IMR-90 (cell line): Measurements from ENCODE around the gene C6. TPM values are rescaled to one million over a fixed set of nuclear protein-coding genes. Genes with fewer than 3 reads are reported as not detected.

Experiments
- ATAC-seq: fragments of 200-7000 bp; cut with Tn5 transposase; 2 replicates; pipeline ENCODE4 v1.9.1; 2020; ENCODE audit warnings: low read depth, mild to moderate bottlenecking, moderate library complexity
- BruUV-seq: library from RNA; stranded (reverse); fragments of 400-500 nt; replicated peaks from 2 replicates; lab custom pipeline; 2021; lab: Mats Ljungman, UMichigan
- CTCF ChIA-PET: fragments of 300-600 bp; formaldehyde crosslinking; extraction: SDS; loops from one replicate; lab custom pipeline; 2021; ENCODE audit warnings: antibody characterized with exemption; lab: Yijun Ruan, JAX
- POLR2A ChIA-PET: fragments of 300-600 bp; sonication (Branson Sonifier 250); formaldehyde crosslinking; loops from one replicate; lab custom pipeline; 2022; ENCODE audit warnings: antibody characterized with exemption; ENCODE audit not compliant: unreplicated experiment; lab: Charles Lee
- DNase-seq: peaks from one replicate; pipeline ENCODE4 v3.0.0; 2013
- H2AFZ ChIP-seq: replicated peaks from 2 replicates; pipeline ENCODE3; 2013; ENCODE audit warnings: low read length, mild to moderate bottlenecking; ENCODE audit not compliant: poor library complexity
- H2AK5ac ChIP-seq: 2 replicates; pipeline ENCODE4 v1.6.1; 2013; ENCODE audit warnings: low read depth, low read length, inconsistent platforms
- H2AK9ac ChIP-seq: replicated peaks from 2 replicates; pipeline ENCODE3; 2013; ENCODE audit warnings: mild to moderate bottlenecking, low read depth, low read length, moderate library complexity; ENCODE audit not compliant: poor library complexity
- H2BK120ac ChIP-seq: 2 replicates; pipeline ENCODE4 v1.6.1; 2013; ENCODE audit warnings: low read depth, low read length, inconsistent platforms
- H2BK15ac ChIP-seq: 3 replicates; pipeline ENCODE4 v1.6.1; 2013; ENCODE audit warnings: low read depth, low read length, inconsistent platforms
- H2BK20ac ChIP-seq: 2 replicates; pipeline ENCODE4 v1.6.1; 2013; ENCODE audit warnings: low read depth, mild to moderate bottlenecking, inconsistent platforms, low read length, moderate library complexity
- H2BK5ac ChIP-seq: 2 replicates; pipeline ENCODE4 v1.6.1; 2013; ENCODE audit warnings: mild to moderate bottlenecking, low read depth, low read length, inconsistent platforms; ENCODE audit not compliant: poor library complexity, severe bottlenecking
- H3K14ac ChIP-seq: replicated peaks from 2 replicates; pipeline ENCODE4 v1.6.1; 2013; ENCODE audit warnings: low read depth, low read length, inconsistent platforms
- H3K18ac ChIP-seq: 2 replicates; pipeline ENCODE4 v1.6.1; 2013; ENCODE audit warnings: low read depth, low read length, control low read depth
- H3K23ac ChIP-seq: 2 replicates; pipeline ENCODE4 v1.6.1; 2013; ENCODE audit warnings: low read depth, low read length, inconsistent platforms
- H3K27ac ChIP-seq: 2 replicates; pipeline ENCODE4 v1.5.1; 2013; ENCODE audit warnings: mild to moderate bottlenecking, control low read depth, low read length; ENCODE audit not compliant: insufficient read depth
- H3K27me3 ChIP-seq: 2 replicates; pipeline ENCODE4 v1.6.1; 2013; ENCODE audit warnings: low read length; ENCODE audit not compliant: control insufficient read depth, insufficient read depth
- H3K36me3 ChIP-seq: 2 replicates; pipeline ENCODE4 v1.6.1; 2013; ENCODE audit warnings: low read length, mixed read lengths; ENCODE audit not compliant: control insufficient read depth, insufficient read depth
- H3K4ac ChIP-seq: 2 replicates; pipeline ENCODE4 v1.6.1; 2013; ENCODE audit warnings: low read depth, low read length, inconsistent platforms
- H3K4me1 ChIP-seq: 2 replicates; pipeline ENCODE4 v1.6.1; 2013; ENCODE audit warnings: low read length, mixed read lengths; ENCODE audit not compliant: control insufficient read depth, insufficient read depth
- H3K4me2 ChIP-seq: 2 replicates; pipeline ENCODE4 v1.6.1; 2013; ENCODE audit warnings: low read depth, mild to moderate bottlenecking, control low read depth, low read length, moderate library complexity
- H3K4me3 ChIP-seq: 2 replicates; pipeline ENCODE4 v1.5.1; 2013; ENCODE audit warnings: low read depth, mild to moderate bottlenecking, control low read depth, low read length, moderate library complexity; ENCODE audit not compliant: insufficient read depth
- H3K56ac ChIP-seq: 2 replicates; pipeline ENCODE4 v1.6.1; 2013; ENCODE audit warnings: low read length, inconsistent platforms; ENCODE audit not compliant: insufficient read depth; ENCODE audit errors: extremely low read depth
- H3K79me1 ChIP-seq, 2 experiments: 2 replicates each; pipeline ENCODE4 v1.6.1; 2013; ENCODE audit warnings: low read length in 2 of 2, inconsistent platforms in 1 of 2, low read depth in 1 of 2
- H3K9ac ChIP-seq: 2 replicates; pipeline ENCODE4 v1.6.1; 2013; ENCODE audit warnings: low read depth, low read length, control low read depth
- H3K9me1 ChIP-seq: 2 replicates; pipeline ENCODE4 v1.6.1; 2013; ENCODE audit warnings: low read length, inconsistent platforms; ENCODE audit not compliant: insufficient read depth
- H3K9me3 ChIP-seq: 2 replicates; pipeline ENCODE4 v1.6.1; 2013; ENCODE audit warnings: low read length; ENCODE audit not compliant: control insufficient read depth, insufficient read depth
- H4K20me1 ChIP-seq: 2 replicates; pipeline ENCODE4 v1.6.1; 2013; ENCODE audit warnings: low read length, inconsistent platforms; ENCODE audit not compliant: insufficient read depth
- H4K5ac ChIP-seq: 2 replicates; pipeline ENCODE4 v1.6.1; 2013; ENCODE audit warnings: mild to moderate bottlenecking, low read depth, low read length, control low read depth
- H4K8ac ChIP-seq, 2 experiments: 2 replicates each; pipeline ENCODE4 v1.6.1; 2013; ENCODE audit warnings: low read depth in 2 of 2, low read length in 2 of 2, control low read depth in 1 of 2, inconsistent platforms in 1 of 2
- H4K91ac ChIP-seq: 2 replicates; pipeline ENCODE4 v1.6.1; 2013; ENCODE audit warnings: low read depth, low read length, inconsistent platforms; ENCODE audit not compliant: insufficient read depth
- CHD1 ChIP-seq: IDR thresholded peaks from 2 replicates; pipeline ENCODE4 v1.6.1; 2012; ENCODE audit warnings: low read depth, low read length, improper control_type of control experiment
- FOS ChIP-seq: fragments of 150-350 bp; IDR thresholded peaks from 2 replicates; pipeline ENCODE4 v1.6.1; 2016; ENCODE audit warnings: low read depth, low read length
- MAFK ChIP-seq: IDR thresholded peaks from 2 replicates; pipeline ENCODE4 v1.6.1; 2012; ENCODE audit warnings: low read depth, low read length, improper control_type of control experiment
- MXI1 ChIP-seq: IDR thresholded peaks from 2 replicates; pipeline ENCODE4 v1.6.1; 2012; ENCODE audit warnings: low read depth, mild to moderate bottlenecking, low read length, moderate library complexity, borderline replicate concordance
- RAD21 ChIP-seq: IDR thresholded peaks from 2 replicates; pipeline ENCODE4 v1.6.1; 2012; ENCODE audit warnings: low read length, improper control_type of control experiment
- RCOR1 ChIP-seq: IDR thresholded peaks from 2 replicates; pipeline ENCODE4 v1.6.1; 2012; ENCODE audit warnings: mild to moderate bottlenecking, low read length, improper control_type of control experiment; ENCODE audit not compliant: insufficient replicate concordance
- SMC3 ChIP-seq: fragments of 150-350 bp; IDR thresholded peaks from 2 replicates; pipeline ENCODE4 v1.6.1; 2016; ENCODE audit warnings: low read depth, mild to moderate bottlenecking, antibody characterized with exemption, low read length, moderate library complexity
- dilution Hi-C: fragments of 300-500 bp; cut with HindIII; formaldehyde crosslinking; loops from one replicate; pipeline ENCODE4 v1.14.3; 2018; ENCODE audit warnings: low sequenced_read_pairs; ENCODE audit not compliant: unreplicated experiment
- in situ Hi-C: fragments of 300-500 bp; cut with MboI; formaldehyde crosslinking; loops from 3 replicates; pipeline ENCODE4 v1.14.3; 2019; ENCODE audit warnings: low sequenced_read_pairs, inconsistent platforms, mixed read lengths
- intact Hi-C: fragments of 100-400 bp; cut with micrococcal nuclease; formaldehyde crosslinking; loops from 2 replicates; pipeline ENCODE4 v1.10.0; 2022
- polyA plus RNA-seq, 3 experiments: library from polyadenylated mRNA; depleted of rRNA; stranded (reverse); fragments of >200 nt; gene quantifications; 2 replicates each; pipeline ENCODE4 v1.2.3, GENCODE V29; 2012; ENCODE audit warnings: low replicate concordance in 1 of 3
- total RNA-seq: library from RNA; depleted of rRNA; stranded (reverse); fragments of >200 nt; gene quantifications from 2 replicates; pipeline ENCODE4 v1.2.3, GENCODE V29; 2012

The C6 gene
- total and polyA plus RNA-seq, 2 of the 4 experiments (the other 2 are of a cell fraction): 0.05 to 0.18 TPM

DNA sequence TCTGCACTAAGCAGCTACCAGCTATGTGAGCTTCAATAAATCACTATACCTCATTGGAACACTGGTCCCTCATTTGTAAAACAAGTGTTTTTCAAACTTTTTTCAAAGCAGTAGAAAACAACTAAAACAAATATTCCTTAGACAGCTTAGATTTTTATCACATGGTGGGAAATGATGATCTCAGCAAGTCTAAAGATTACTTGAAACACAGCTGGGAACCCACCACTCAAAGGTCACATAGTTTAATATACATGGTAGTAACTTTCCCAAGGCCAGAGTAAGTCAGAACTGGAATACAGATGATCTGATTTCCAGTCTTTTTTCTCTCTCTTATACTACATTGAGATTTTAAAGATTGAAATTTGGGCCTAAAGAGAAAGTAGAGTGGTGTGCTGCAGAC is 850 bp upstream of the C6 start:
- no peak overlapping the region for H2AFZ ChIP-seq
- no peaks in the 10 kb centered on the region for H3K9me3 ChIP-seq
- no peak overlapping the region for H2AK5ac ChIP-seq
- H2BK20ac ChIP-seq: no peak overlapping the region
- no peaks in the 10 kb centered on the region for H3K9me1 ChIP-seq
- ChIA-PET POLR2A (no interaction called here), CTCF (interaction anchor here (0.6 kb wide), 1 partner anchor 24 kb away, joined by 3 read pairs; no protein-coding TSS in a partner anchor)
- TF ChIP-seq SMC3 (no peak), RCOR1 (no peak), RAD21 (no peak), FOS (no peak), CHD1 (no peak), MXI1 (no peak), MAFK (peak; percentile 6; the same call in 1 of the 2 replicates)
- H4K20me1 ChIP-seq: no peaks in the 10 kb centered on the region
- no peak overlapping the region for H3K9ac ChIP-seq
- H3K23ac ChIP-seq: no peak overlapping the region
- H2BK5ac ChIP-seq: no peak overlapping the region
- H3K4me3 ChIP-seq: no peak overlapping the region
- no peak overlapping the region for H4K8ac ChIP-seq
- ATAC-seq (no peak), DNase-seq (no peak)
- H3K36me3 ChIP-seq: no peaks in the 10 kb centered on the region
- H3K4me1 ChIP-seq: no peaks in the 10 kb centered on the region
- H4K5ac ChIP-seq: no peak overlapping the region
- H2BK15ac ChIP-seq: no peak overlapping the region
- intact Hi-C loops (no loop called here), in situ Hi-C loops (no loop called here), dilution Hi-C loops (no loop called here)
- H4K91ac ChIP-seq: no peak overlapping the region
- no peak overlapping the region for H2AK9ac ChIP-seq
- no TSS peak for BruUV-seq
- H3K79me1 ChIP-seq: no peaks in the 10 kb centered on the region
- H2BK120ac ChIP-seq: no peak overlapping the region
- no peak overlapping the region for H3K56ac ChIP-seq
- no peak overlapping the region for H3K14ac ChIP-seq
- H3K4me2 ChIP-seq: no peak overlapping the region
- H3K27me3 ChIP-seq: no peaks in the 10 kb centered on the region
- no peak overlapping the region for H3K4ac ChIP-seq
- no peak overlapping the region for H3K18ac ChIP-seq
- H3K27ac ChIP-seq: no peak overlapping the region
